Hematopoietic multipotent progenitor cell treated with erythropoietin and hydrocortisone succinate and interleukin-3 and kit ligand, for 4 days (in vitro differentiated cells): ENCODE data around the gene DHCR24.

ENCODE experiments used
- DNase-seq: peaks from one replicate; pipeline ENCODE4 v3.0.0-alpha.2; 2015

The DHCR24 gene

DNA sequence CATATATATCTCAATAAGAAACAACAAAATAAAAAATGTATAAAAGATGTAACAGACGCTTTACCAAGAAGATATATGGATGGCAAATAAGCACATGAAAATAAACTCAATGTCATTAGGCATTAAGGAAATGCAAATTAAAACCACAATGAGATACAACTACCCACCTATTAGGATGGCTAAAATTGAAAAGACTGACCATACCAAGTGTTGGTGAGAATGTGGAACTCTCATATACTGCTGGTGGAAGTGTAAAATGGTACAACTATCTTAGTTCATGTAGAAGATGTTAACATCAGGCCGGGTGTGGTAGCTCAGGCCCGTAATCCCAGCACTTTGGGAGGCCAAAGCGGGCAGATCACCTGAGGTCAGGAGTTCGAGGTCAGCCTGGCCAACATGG, 43.5 kb downstream of the DHCR24 start:
- no peak for DNase-seq

- DNase-seq = no peak
Observed at GRCh38 chr1:54842963-54843362, 44.0 kb downstream of the DHCR24 start.

DNA sequence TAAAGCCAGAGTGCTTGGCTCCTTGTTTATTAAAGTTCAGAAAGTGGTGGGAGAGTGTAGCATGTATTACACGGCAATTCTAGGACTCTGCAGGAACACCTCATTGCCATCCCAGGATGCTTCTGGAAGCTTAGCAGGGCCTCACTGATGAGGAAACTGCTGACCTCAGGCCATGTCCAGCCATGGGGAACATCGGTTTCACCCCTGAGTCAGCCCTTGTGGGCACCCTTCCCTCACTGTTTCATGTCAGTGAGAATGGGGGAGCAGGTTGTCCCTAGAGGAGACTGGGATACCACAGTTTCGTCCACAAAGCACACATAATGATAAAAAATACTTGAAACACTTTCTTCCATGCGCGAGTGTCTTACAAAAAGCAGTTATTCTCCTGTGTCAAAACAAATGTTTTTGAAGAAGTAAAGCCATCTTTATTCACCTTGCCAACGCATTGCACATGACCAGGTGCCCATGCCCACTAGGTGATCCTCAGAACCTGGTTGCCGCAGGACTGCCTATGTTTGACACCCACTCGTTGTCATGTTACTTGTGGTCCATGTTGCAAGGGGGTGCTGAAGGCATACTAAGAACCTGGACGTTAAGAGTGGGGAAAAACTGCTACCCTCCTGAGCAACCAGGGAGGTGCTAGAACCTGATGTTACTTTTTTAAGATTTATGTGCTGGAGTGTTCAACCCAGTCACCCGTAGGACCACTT, 44.6 kb downstream of the DHCR24 start:
- DNase-seq = no peak

- DNase-seq = no peak
Observed at GRCh38 chr1:54839824-54840223, 47.2 kb downstream of the DHCR24 start.

- no peak for DNase-seq
Observed at GRCh38 chr1:54838565-54839180, 48.3 kb downstream of the DHCR24 start.

GRCh38 chr1:54837002-54837853, 49.8 kb downstream of the DHCR24 start:
- no peak for DNase-seq

DNA sequence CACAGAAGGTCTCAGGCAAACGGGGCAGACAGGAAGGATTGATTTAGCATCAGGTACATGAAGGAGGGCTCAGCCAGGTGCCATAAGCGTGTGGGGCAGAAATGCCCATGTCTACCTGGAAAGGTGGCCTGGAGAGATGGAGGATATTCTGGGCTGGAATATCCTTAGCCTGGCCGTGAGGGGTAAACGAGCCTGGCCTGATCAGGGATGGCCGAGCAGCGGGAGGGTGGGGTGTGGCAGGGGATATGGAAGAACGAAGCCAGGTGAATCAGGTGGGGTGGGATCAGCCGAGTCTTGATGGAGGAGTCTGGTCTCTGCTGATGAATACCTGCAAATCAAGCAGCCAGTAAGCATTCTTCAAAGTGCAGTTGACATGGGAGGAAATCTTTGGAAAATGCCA, 50.4 kb downstream of the DHCR24 start:
- no peak for DNase-seq

DNA sequence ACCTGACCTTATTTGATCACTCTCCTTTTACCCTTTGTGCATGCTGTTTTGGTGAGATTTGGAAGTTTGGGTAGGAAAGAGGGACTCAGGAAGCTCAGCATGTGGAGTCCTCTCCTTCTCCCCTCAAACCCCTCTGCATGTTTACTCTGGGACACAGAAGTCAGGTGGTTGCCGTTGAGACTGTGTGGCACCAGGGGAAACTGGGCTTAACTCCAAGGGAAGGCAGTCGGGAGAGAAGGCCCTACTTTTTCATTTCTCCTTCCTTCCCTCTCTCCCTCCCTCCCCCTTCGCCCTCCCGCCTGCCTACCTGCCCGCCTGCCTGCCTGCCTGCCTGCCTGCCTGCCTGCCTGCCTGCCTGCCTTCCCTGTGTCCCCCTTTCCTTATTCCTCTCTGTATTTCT, 51.0 kb downstream of the DHCR24 start:
- DNase-seq = no peak

DNA sequence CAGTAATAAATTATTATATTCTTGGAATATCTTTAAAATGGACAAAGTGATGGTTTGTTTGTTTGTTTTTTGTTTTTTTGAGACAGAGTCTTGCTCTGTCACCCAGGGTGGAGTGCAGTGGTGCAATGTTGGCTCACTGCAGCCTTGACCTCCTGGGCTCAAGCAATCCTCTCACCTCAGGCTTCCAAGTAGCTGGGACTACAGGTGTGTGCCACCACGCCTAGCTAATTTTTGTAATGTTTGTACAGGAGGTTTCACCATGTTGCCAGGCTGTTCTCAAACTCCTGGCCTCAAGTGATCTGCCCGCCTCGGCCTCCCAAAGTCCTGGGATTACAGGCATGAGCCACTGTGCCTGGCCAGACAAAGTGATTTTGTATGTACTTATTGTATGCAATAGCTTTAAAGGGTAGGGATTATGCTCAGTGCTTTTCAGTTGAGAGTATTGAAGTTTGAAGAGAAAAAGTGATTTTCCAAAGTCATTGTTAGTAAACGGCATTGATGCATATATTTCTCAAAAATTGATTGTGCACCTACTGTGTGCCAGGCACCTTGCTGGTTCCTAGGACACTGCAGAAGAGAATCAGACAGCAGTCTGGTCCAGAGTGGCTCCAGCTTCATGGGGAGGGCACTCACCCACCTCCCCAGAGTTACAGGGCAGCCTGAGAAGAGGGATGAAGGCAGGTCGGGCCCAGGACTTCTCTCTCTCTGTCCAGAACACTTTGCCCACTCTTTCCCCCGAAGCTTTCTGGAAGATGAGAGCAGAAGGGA, 51.7 kb downstream of the DHCR24 start:
- DNase-seq = no peak

DNA sequence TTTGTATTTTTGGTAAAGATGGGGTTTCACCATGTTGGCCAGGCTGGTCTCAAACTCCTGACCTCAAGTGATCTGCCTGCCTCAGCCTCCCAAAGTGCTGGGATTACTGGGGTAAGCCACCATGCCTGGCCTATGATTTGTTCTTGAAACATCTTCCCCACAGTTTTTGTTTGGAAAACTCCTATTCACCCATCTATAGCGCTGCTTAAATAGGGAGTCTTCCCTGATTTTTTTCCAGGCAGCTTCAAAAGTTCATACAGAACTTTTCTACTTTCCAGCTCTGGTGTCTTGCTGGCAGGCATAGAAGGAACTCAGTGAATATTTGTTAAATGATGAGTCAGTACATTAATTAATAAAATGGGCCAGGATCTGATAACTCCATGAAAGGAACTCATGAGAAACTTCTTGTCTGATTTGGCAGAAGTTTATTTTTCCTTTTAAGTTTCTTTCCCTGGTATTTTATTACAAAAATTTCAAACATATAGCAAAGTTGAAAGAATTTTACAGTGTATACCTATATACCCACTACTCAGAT, 52.9 kb downstream of the DHCR24 start:
- no peak for DNase-seq

DNA sequence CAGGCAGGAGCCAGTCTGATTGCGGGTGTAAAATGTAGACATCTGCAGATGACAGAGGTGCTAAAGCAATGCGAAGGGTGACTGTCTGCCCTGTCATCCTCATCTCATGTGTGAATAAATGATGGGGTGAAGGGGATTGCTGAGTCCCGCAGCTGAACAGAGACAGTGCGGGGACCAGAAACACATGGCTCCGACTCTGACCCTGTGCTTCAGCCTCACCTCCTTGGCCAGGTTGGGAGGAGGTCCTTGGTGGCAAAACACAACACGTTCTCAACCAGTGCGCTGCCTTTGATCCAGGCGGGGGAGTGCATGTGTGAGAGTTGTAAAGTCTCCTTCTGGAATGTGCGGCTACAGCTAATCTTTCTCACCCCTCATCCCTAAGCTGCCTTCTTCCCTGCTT, 53.9 kb downstream of the DHCR24 start:
- DNase-seq = no peak

DNA sequence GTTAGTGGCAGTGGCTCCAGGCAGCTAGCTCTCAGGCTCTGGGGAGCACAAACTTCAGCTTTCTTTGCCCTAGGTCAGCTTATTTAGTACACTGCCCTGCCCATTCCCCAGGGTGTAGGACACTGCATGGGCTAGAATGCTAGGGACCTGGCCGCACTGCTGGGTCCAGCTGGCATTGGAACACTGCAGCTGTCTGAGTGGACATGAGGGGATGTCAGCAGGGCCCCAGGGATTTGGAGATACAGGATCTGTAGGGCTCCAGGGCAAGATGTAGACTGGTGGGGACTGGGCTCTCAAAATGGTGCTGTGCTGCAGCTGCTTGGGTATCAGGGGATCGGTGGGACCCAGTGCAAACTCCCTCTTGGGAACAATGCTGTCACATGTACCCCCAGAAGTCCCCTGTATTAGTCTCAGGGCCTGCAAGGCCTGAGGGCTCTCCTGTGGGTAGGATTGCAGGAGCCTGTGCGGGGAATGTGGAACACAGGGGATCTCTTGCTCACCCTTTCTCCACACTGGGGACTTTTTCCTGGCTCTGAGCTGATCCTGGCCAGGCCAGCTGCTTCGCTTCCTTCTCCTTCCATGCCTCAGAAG, 60.7 kb downstream of the DHCR24 start:
- DNase-seq = no peak

DNA sequence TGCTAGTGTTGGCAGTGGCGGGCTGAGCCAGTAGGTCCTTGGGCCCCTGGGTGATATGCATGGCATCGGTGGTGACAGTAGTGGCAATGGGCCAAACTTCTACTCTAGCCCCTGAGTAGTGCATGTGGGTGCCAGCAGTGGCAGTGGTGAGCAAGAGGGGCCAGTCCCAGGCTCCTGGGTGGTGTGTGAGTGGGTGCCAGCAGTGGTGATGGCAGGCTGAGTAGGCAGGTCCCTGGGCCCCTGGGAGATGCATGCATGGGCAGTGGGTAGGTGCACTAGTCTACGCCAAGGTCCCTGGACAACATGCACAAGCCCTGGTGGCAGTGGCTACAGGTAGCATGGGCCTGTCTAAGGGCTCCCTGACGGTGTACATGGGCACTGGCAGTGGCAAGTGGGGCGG, 61.3 kb downstream of the DHCR24 start:
- DNase-seq = no peak

- no peak for DNase-seq
Observed at GRCh38 chr1:54823670-54824069, 63.3 kb downstream of the DHCR24 start.

- no peak for DNase-seq
Observed at GRCh38 chr1:54819733-54820132, 67.3 kb downstream of the DHCR24 start.

- DNase-seq = no peak
Observed at GRCh38 chr1:54819195-54819536, 67.8 kb downstream of the DHCR24 start.

GRCh38 chr1:54818461-54819194, 68.4 kb downstream of the DHCR24 start:
- no peak for DNase-seq

DNA sequence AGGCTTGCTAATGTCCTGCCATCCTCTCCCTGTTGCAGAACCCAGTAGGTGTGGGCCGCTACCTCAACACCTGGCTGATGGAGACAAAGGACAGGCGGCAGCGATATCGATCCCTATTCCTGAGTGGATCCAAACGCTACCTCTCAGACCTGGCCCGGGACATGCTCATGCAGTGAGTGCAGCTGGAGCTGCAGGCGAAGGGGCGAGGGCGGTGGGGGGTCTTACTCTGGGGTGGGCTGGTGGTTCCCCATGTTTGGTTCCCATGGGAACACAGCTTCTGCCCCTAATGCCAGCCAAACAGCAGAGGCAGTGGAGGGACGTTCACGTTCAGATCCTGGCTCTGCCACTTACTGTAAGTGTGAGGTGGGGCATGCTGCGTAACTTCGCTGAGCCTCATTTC, 70.0 kb downstream of the DHCR24 start:
- DNase-seq = no peak

DNA sequence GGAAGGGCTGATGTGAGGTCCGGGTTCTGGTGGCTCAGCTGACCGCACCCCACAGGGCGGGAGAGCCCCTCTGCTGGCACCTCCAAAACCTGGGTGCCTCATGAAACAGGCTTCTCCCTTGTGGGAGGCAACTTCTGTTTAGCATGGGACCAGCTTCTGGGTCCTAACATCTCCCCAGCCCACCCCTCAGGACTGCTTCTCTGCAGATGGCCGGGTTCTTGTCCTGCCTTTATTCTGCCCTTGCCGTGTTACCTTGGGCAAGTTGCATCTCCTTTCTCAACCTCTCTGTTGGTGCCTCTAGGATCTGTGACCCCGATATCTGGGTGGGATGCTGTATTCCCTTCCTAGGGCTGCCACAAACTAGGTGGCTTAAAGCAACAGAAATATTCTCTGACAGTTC, 70.9 kb downstream of the DHCR24 start:
- no peak for DNase-seq

- no peak for DNase-seq
Observed at GRCh38 chr1:54815086-54815876, 71.7 kb downstream of the DHCR24 start.

GRCh38 chr1:54814571-54814970, 72.4 kb downstream of the DHCR24 start:
- no peak for DNase-seq
